VCaP (cell line): ENCODE measurements around the gene PGLYRP3.

Experiments used
- H3K27ac ChIP-seq: fragments of 450-650 bp; 2 replicates; pipeline ENCODE4 v1.5.1; 2017
- CTCF ChIP-seq: fragments of 450-650 bp; conservative IDR thresholded peaks from 2 replicates; pipeline ENCODE4 v1.5.1; 2017; ENCODE audit warnings: mild to moderate bottlenecking, moderate library complexity

The PGLYRP3 gene

GRCh38 chr1:153291514-153291913 is 21.2 kb downstream of the PGLYRP3 start:
- no peak for TF ChIP-seq CTCF
- H3K27ac ChIP-seq: no peak overlapping the region

- TF ChIP-seq CTCF: peak; percentile 43; the same call in 1 of the 2 replicates
- no peak overlapping the region for H3K27ac ChIP-seq
Observed at GRCh38 chr1:153288634-153289275, 24.0 kb downstream of the PGLYRP3 start.

- peak; percentile 71 for TF ChIP-seq CTCF
- no peak overlapping the region for H3K27ac ChIP-seq
Observed at GRCh38 chr1:153277852-153278251, 34.9 kb downstream of the PGLYRP3 start.

GRCh38 chr1:153272186-153272585 is 40.6 kb downstream of the PGLYRP3 start:
- no peak overlapping the region for H3K27ac ChIP-seq
- TF ChIP-seq CTCF: no peak

GRCh38 chr1:153271711-153272110 is 41.0 kb downstream of the PGLYRP3 start:
- TF ChIP-seq CTCF: no peak
- no peak overlapping the region for H3K27ac ChIP-seq

- TF ChIP-seq CTCF: peak; percentile 27; the same call in 1 of the 2 replicates
- no peak overlapping the region for H3K27ac ChIP-seq
Observed at GRCh38 chr1:153265457-153265856, 47.3 kb downstream of the PGLYRP3 start.

- TF ChIP-seq CTCF: no peak
Observed at GRCh38 chr1:153262462-153263157, 50.1 kb downstream of the PGLYRP3 start.

More at GRCh38 chr1:153262462-153263157, 50.1 kb downstream of the PGLYRP3 start:
- no peak overlapping the region for H3K27ac ChIP-seq
